ENCODE measurements around the gene SCOC. TPM values are rescaled to one million over a fixed set of nuclear protein-coding genes. Genes with fewer than 3 reads are reported as not detected.

SCOC gene
- total RNA-seq, 1 donor from 2014 or later: 170 TPM

DNA sequence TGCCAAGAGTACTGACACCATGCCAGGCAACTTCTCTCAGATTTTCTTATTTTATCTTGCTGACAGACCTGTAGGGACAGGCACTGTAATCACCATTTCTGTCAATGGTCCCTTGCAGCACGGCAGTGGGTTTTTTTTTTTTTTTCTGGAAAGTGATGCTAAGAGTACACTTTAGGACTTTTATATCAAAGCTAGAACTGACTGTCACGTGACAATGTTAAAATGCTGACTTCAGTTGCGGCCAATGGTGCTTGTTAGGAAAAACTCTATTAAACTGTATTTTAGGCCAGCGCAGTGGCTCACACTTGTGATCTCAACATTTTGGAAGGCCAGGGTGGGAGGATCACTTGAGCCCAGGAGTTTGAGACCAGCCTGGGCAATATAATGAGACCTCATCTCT lies 12.3 kb upstream of the SCOC start:
- peaks cover 3% of the 10 kb centered on the region for H3K27me3 Mint-ChIP-seq (ENCODE audit: insufficient read depth, low read depth)
- no peak overlapping the region for H3K27ac Mint-ChIP-seq
- H3K4me2 ChIP-seq: no peak overlapping the region
- H3K9me3 Mint-ChIP-seq: no peaks in the 10 kb centered on the region
- H3K36me3 Mint-ChIP-seq: no peaks in the 10 kb centered on the region
- peaks cover 18% of the 10 kb centered on the region for H3F3A ChIP-seq (ENCODE audit: low read depth)
- TF ChIP-seq EZH2 (IDR thresholded peaks at IDR 0.05) (no peak), EZH2phosphoT487 (IDR thresholded peaks at IDR 0.05) (no peak)
- TF ChIP-seq, protein P1, sequence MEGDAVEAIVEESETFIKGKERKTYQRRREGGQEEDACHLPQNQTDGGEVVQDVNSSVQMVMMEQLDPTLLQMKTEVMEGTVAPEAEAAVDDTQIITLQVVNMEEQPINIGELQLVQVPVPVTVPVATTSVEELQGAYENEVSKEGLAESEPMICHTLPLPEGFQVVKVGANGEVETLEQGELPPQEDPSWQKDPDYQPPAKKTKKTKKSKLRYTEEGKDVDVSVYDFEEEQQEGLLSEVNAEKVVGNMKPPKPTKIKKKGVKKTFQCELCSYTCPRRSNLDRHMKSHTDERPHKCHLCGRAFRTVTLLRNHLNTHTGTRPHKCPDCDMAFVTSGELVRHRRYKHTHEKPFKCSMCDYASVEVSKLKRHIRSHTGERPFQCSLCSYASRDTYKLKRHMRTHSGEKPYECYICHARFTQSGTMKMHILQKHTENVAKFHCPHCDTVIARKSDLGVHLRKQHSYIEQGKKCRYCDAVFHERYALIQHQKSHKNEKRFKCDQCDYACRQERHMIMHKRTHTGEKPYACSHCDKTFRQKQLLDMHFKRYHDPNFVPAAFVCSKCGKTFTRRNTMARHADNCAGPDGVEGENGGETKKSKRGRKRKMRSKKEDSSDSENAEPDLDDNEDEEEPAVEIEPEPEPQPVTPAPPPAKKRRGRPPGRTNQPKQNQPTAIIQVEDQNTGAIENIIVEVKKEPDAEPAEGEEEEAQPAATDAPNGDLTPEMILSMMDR (IDR thresholded peaks at IDR 0.05): no peak
- H3K4me1 Mint-ChIP-seq: peaks cover 3% of the 10 kb centered on the region
- no peak for DNase-seq (ENCODE audit: low spot score)
- peaks cover 19% of the 10 kb centered on the region for H3K4me1 ChIP-seq
- H3K27ac ChIP-seq: no peak overlapping the region
- H3K36me3 ChIP-seq: no peaks in the 10 kb centered on the region
- no peaks in the 10 kb centered on the region for H4K20me1 ChIP-seq (ENCODE audit: low read depth)
- H3K4me3 ChIP-seq: no peak overlapping the region
- H3K9ac ChIP-seq: no peak overlapping the region
- no peaks in the 10 kb centered on the region for H3K9me3 ChIP-seq (ENCODE audit: low read depth)
- no peaks in the 10 kb centered on the region for H3K79me2 ChIP-seq (ENCODE audit: low read depth)
- peaks cover 21% of the 10 kb centered on the region for H3K27me3 ChIP-seq
- no peak overlapping the region for H2AFZ ChIP-seq (replicated peaks)
- H3K4me3 Mint-ChIP-seq: no peak overlapping the region

DNA sequence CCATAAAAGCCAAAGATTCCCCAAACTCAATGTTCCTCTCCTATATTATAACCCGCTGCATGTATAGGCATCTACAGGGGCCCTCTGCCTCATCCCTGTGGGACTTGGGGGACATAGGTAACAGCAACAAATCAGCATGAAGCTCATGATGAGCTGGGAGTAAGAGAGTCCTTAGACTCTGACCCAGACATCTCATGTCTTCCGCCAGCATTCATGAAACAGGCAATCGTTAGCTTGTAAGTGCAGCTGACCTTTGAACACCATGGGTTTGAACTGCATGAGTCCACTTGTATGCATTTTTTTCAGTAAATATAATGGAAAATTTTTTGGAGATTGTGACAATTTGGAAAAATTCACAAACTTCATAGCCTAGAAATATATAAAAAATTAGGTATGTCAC lies 10.4 kb upstream of the SCOC start:
- Histone ChIP-seq H3F3A (ENCODE audit: low read depth) (peaks cover 7% of the 10 kb centered on the region), H3K4me3 (no peak overlapping the region), H3K4me1 (peaks cover 9% of the 10 kb centered on the region), H2AFZ (replicated peaks) (no peak overlapping the region), H3K9ac (no peak overlapping the region), H3K27ac (no peak overlapping the region), H3K27me3 (peaks cover 21% of the 10 kb centered on the region), H3K9me3 (ENCODE audit: low read depth) (no peaks in the 10 kb centered on the region), H3K36me3 (no peaks in the 10 kb centered on the region), H3K79me2 (ENCODE audit: low read depth) (no peaks in the 10 kb centered on the region), H4K20me1 (ENCODE audit: low read depth) (no peaks in the 10 kb centered on the region), H3K4me2 (no peak overlapping the region)
- Mint-ChIP-seq H3K36me3 (no peaks in the 10 kb centered on the region), H3K4me3 (no peak overlapping the region), H3K9me3 (no peaks in the 10 kb centered on the region), H3K27ac (no peak overlapping the region), H3K27me3 (ENCODE audit: insufficient read depth, low read depth) (peaks cover 5% of the 10 kb centered on the region), H3K4me1 (no peaks in the 10 kb centered on the region)
- TF ChIP-seq EZH2phosphoT487 (IDR thresholded peaks at IDR 0.05): no peak
- TF ChIP-seq, protein P1 (IDR thresholded peaks at IDR 0.05): no peak
- no peak for TF ChIP-seq EZH2 (IDR thresholded peaks at IDR 0.05)
- no peak for DNase-seq (ENCODE audit: low spot score)

DNA sequence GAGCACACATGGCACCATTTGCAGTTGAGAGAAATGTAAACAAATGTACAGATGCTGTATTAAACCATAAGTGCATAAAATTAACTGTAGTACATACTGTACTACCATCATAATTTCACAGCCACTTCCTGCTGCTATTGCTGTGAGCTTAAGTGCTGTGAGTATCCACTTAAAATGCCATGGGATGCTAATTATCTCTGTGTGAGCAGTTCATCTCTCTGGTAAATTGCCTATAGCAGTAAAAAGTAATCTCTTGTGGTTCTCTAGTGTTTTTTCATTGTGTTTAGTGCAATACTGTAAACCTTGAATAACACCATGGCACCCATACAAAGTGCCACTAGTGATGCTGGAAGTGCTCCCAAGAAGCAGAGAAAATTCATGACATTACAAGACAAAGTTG lies 9.9 kb upstream of the SCOC start:
- no peaks in the 10 kb centered on the region for H3K36me3 Mint-ChIP-seq
- no peaks in the 10 kb centered on the region for H3K79me2 ChIP-seq (ENCODE audit: low read depth)
- peaks cover 2% of the 10 kb centered on the region for H3F3A ChIP-seq (ENCODE audit: low read depth)
- H3K9ac ChIP-seq: no peak overlapping the region
- no peak overlapping the region for H3K4me3 Mint-ChIP-seq
- H3K27me3 ChIP-seq: peaks cover 21% of the 10 kb centered on the region
- no peaks in the 10 kb centered on the region for H3K36me3 ChIP-seq
- no peak overlapping the region for H2AFZ ChIP-seq (replicated peaks)
- H3K9me3 ChIP-seq (ENCODE audit: low read depth): no peaks in the 10 kb centered on the region
- H3K4me1 Mint-ChIP-seq: no peaks in the 10 kb centered on the region
- peaks cover 5% of the 10 kb centered on the region for H3K27me3 Mint-ChIP-seq (ENCODE audit: insufficient read depth, low read depth)
- TF ChIP-seq, protein P1 (IDR thresholded peaks at IDR 0.05): no peak
- TF ChIP-seq EZH2 (IDR thresholded peaks at IDR 0.05) (no peak), EZH2phosphoT487 (IDR thresholded peaks at IDR 0.05) (no peak)
- no peak overlapping the region for H3K27ac ChIP-seq
- no peak overlapping the region for H3K27ac Mint-ChIP-seq
- H3K4me3 ChIP-seq: no peak overlapping the region
- H4K20me1 ChIP-seq (ENCODE audit: low read depth): no peaks in the 10 kb centered on the region
- H3K4me1 ChIP-seq: peaks cover 4% of the 10 kb centered on the region
- H3K4me2 ChIP-seq: no peak overlapping the region
- DNase-seq (ENCODE audit: low spot score): no peak
- no peaks in the 10 kb centered on the region for H3K9me3 Mint-ChIP-seq

Data from neural progenitor cell (in vitro differentiated cells).